ENCODE results near the gene POLR1D.

DNA sequence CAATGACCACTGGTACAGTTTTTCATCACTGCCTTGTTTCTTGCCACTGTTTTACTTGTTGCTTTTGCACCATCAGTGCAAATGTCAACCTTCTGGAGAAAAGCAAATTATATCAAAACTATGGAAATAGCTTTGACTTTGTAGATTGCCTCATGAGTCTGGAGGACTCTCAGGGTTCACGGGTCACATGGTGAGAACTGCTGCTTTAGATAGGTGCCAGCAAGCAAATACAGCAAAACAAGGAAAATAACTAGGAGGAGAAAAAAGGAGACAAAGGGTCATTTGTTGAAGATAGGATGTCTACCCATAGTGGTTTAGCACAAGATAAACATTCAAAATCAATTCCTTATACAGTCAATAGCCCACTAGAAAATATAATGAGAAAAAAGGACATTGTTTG, 33.1 kb downstream of the POLR1D start:
- TF ChIP-seq, protein P1, sequence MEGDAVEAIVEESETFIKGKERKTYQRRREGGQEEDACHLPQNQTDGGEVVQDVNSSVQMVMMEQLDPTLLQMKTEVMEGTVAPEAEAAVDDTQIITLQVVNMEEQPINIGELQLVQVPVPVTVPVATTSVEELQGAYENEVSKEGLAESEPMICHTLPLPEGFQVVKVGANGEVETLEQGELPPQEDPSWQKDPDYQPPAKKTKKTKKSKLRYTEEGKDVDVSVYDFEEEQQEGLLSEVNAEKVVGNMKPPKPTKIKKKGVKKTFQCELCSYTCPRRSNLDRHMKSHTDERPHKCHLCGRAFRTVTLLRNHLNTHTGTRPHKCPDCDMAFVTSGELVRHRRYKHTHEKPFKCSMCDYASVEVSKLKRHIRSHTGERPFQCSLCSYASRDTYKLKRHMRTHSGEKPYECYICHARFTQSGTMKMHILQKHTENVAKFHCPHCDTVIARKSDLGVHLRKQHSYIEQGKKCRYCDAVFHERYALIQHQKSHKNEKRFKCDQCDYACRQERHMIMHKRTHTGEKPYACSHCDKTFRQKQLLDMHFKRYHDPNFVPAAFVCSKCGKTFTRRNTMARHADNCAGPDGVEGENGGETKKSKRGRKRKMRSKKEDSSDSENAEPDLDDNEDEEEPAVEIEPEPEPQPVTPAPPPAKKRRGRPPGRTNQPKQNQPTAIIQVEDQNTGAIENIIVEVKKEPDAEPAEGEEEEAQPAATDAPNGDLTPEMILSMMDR (IDR thresholded peaks at IDR 0.05) = no peak
- no peak for TF ChIP-seq POLR2A (IDR thresholded peaks at IDR 0.05)
